ENCODE measurements around the gene VPREB3. TPM values are rescaled to one million over a fixed set of nuclear protein-coding genes. Genes with fewer than 3 reads are reported as not detected.

Gene VPREB3
- total RNA-seq, 1 donor from 2014 or later: 0.92 TPM

DNA sequence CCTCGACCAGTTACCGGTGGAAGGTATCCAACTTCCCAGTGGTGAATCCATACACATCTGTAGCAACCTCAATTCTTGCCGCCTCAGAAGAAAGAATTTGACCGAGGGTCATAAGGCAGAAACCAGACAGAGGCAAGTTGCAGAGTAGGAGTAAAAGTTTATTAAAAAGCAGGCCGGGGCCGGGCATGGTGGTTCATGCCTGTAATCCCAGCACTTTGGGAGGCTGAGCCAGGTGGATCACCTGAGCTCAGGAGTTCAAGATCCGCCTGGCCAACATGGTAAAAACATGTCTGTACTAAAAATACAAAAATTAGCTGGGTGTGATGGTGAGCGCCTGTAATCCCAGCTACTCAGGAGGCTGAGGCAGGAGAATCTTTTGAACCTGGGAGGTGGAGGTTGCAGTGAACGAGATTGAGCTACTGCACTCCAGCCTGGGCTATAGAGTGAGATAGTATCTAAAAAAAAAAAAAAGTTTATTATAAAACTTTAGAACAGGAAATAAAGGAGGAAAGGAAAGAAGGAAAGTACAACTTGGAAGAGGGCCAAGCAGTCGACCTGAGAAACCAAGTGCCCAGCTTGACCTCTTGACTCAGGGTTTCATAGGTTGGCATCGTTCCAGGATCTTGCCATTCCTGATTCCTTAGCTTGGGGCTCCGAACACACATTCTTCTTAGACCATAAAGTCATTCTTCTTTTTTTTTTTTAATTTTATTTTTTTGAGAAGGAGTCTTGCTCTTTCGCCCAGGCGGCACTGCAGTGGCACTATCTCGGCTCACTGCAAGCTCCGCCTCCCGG lies 35.7 kb downstream of the VPREB3 start:
- Mint-ChIP-seq H3K9me3 (no peaks in the 10 kb centered on the region), H3K4me1 (ENCODE audit: unreplicated experiment) (peaks cover 5% of the 10 kb centered on the region), H3K36me3 (peaks cover 5% of the 10 kb centered on the region), H3K4me3 (peak overlapping the region; percentile 39), H3K27ac (no peak overlapping the region), H3K27me3 (no peaks in the 10 kb centered on the region)
- TF ChIP-seq, protein P1, sequence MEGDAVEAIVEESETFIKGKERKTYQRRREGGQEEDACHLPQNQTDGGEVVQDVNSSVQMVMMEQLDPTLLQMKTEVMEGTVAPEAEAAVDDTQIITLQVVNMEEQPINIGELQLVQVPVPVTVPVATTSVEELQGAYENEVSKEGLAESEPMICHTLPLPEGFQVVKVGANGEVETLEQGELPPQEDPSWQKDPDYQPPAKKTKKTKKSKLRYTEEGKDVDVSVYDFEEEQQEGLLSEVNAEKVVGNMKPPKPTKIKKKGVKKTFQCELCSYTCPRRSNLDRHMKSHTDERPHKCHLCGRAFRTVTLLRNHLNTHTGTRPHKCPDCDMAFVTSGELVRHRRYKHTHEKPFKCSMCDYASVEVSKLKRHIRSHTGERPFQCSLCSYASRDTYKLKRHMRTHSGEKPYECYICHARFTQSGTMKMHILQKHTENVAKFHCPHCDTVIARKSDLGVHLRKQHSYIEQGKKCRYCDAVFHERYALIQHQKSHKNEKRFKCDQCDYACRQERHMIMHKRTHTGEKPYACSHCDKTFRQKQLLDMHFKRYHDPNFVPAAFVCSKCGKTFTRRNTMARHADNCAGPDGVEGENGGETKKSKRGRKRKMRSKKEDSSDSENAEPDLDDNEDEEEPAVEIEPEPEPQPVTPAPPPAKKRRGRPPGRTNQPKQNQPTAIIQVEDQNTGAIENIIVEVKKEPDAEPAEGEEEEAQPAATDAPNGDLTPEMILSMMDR (conservative IDR thresholded peaks at IDR 0.05): no peak
- no peak for DNase-seq (ENCODE audit: extremely low spot score, unreplicated experiment)

DNA sequence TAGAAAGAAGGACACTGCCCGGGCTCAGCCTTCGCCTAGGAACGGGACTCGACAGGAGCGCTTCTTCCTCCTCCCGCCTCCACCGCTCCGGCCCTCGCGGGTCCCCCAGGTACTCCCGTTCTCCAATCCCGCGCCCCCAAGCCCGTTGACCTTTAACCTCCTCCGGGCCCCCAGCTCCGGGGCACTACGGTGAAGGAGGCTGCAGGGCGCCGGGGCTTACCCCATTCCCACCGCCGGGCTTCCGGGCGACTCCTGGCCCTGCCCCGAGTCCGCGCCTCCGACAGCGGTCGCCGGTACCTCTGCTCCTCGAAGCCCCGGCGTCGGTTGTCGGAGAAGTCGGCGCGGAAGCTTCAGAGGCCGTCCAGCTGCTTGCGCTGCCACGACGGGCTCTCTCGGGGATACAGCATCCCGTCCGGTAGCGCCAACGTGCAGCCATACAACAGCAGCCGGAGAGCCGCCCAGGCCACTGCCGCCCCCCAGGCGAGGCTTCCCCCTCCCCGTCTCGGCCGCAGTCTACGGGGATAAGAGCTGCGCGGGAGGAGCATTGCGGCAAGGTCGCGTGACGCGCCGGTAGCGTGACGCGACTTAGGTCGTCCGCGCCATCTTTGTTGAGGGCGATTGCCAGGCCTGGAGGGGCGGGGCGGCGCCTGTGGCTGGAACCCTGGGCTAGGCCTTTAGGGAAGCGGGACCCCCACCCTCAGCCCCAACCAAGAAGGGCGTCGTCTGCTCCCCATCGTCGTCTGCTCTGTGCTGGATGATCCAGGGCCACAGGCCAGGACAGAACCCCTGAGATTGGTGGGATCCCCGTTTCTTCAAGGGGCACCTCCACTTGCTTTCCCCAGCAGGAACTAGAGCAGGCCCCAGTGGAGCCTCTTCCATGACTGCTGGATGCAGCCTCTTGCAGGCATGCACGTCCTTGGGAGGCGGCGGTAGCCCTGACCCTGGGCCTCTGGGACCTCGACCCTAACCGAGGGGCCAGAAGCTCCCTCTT lies 37.1 kb downstream of the VPREB3 start:
- peak overlapping the region; percentile 81 for H3K27ac Mint-ChIP-seq
- peak; percentile 87 for DNase-seq (ENCODE audit: extremely low spot score, unreplicated experiment)
- no peaks in the 10 kb centered on the region for H3K27me3 Mint-ChIP-seq
- H3K9me3 Mint-ChIP-seq: no peaks in the 10 kb centered on the region
- H3K36me3 Mint-ChIP-seq: peaks cover 5% of the 10 kb centered on the region
- TF ChIP-seq, protein P1 (conservative IDR thresholded peaks at IDR 0.05): no peak
- peaks cover 5% of the 10 kb centered on the region for H3K4me1 Mint-ChIP-seq (ENCODE audit: unreplicated experiment)
- peak overlapping the region; percentile 86 for H3K4me3 Mint-ChIP-seq

DNA sequence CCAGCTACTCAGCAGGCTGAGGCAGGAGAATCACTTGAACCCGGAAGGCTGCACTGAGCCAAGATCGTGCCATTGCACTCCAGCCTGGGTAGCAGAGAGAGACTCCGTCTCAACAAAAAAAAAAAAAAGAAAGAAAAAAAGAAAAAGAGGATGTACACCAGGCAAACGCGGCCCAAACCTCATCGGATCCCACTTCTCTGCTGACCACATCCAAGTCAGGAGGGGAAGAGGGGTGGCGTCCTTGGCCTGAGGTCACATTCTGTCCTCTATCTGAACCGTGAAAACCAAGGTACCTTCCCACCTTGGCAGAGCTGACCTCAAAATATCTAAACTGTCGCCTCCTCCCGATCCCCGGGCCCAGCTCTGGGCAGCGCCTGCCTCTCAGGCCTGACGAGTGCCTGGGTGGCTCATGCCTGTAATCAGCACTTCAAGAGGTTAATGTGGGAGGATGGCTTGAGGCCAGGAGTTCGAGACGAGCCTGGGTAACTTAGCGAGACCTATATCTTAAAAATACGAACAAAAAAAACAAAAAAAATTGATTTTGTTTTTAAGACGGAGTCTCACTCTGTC lies 38.3 kb downstream of the VPREB3 start:
- Mint-ChIP-seq H3K27me3 (no peaks in the 10 kb centered on the region), H3K4me3 (peak overlapping the region; percentile 69), H3K9me3 (no peaks in the 10 kb centered on the region), H3K36me3 (peaks cover 5% of the 10 kb centered on the region), H3K4me1 (ENCODE audit: unreplicated experiment) (peaks cover 5% of the 10 kb centered on the region), H3K27ac (no peak overlapping the region)
- TF ChIP-seq, protein P1 (conservative IDR thresholded peaks at IDR 0.05): no peak
- DNase-seq (ENCODE audit: extremely low spot score, unreplicated experiment): no peak

DNA sequence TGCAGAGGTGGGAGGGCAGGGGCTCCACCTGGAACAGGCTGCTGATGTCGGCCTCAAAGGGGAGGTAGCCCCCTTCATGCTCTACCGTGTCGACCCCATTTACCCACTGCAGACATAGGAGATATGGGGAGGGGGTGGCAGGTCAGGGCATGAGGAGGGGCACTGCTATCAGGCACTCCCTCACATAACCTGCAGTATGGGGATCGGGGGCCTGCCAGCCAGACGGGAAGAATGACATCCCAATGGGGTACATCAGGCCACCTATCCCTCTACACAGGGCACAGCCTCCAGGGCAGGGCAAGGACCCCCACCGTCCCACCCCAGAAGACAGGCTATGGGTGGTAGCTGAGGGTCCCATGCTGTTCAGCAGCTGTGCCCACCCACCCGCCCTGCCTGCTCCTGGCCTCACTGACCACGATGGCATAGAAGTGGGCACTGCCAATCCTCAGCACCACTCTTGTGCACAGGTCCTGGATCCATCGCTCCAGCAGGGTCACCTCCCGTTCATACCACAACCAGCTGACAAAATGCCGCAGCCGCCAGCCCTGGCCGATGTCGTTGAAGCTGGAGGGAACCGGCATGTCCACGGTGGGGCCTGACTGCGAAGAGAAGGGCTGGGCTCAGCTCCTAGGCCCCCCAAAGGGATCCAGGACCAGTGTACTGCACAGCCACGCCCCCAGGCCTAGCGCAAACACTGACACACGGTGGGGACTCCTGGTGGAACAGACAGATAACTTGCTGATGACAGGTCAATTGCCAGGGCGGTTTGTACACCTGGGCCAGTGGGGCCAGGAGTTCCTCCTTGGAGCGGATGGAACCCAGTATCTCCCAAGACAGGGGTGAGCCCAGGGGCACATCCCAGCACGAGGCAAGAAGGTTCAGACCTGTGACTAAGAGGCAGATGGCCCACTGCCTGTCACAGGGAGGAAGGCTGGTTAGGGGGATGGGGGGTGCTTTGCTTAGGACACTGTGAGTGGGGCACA lies 39.3 kb downstream of the VPREB3 start:
- Mint-ChIP-seq H3K36me3 (peaks cover 7% of the 10 kb centered on the region), H3K4me1 (ENCODE audit: unreplicated experiment) (peaks cover 5% of the 10 kb centered on the region), H3K27ac (no peak overlapping the region), H3K4me3 (peak overlapping the region; percentile 64), H3K27me3 (no peaks in the 10 kb centered on the region), H3K9me3 (no peaks in the 10 kb centered on the region)
- no peak for DNase-seq (ENCODE audit: extremely low spot score, unreplicated experiment)
- TF ChIP-seq, protein P1 (conservative IDR thresholded peaks at IDR 0.05): no peak

All from type B pancreatic cell (in vitro differentiated cells).